Stimulated activated CD8-positive, alpha-beta memory T cell treated with anti-CD3 and anti-CD28 coated beads, Interleukin-2, amount 100 ng/mL, for 1 hour (primary cell): ENCODE results near the gene BRAF.
"Not testable (repeated sequence)": the region's sequence is repeated elsewhere in the genome, so short reads cannot be mapped to it uniquely, and the experiment has no call there.

Source experiments
- DNase-seq, 2 donors: peaks; one replicate each; pipeline ENCODE4 v3.0.0-alpha.2; 2020; ENCODE audit warnings: low read depth in 2 of 2

The BRAF gene

DNA sequence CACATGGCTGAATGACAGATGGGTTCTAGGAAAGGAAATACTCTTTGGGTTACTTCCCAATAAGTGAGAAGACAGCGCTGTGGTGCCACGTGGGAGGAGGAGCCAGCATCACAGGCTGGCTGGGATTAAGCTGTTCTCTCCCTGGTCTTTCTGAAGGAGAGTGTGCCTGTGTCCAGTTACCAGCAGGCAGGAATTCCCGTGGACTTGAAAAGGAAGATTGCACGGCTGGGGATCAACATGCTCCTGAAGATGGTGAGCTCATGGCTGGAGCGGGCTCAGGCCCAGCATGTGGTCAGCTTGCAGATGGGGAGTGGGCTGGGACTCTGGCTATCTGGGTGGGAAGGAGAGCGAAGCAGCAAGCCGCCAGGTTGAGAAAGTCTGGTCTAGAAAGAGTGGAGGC is 243.8 kb downstream of the BRAF start:
- DNase-seq = no peak

DNA sequence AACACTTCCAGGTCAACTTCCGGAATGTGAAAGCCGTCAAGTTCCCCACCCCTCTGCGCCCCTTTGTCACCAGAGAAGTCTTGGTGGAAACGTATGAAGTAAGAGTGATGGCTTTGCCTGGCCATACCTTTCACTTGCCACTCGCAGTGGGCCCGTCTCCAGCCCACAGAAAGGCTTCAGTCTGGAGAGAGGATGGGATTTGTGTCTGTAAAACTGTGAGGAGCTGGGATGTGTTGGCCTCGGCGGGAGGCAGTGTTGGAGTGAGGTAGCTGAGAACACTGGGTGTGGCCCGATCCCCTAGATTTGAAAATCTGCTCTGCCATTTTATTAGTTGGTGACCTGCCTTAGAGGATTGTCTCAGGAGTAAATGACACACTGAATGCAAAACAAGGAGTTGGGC is 245.5 kb downstream of the BRAF start:
- DNase-seq = no peak

DNA sequence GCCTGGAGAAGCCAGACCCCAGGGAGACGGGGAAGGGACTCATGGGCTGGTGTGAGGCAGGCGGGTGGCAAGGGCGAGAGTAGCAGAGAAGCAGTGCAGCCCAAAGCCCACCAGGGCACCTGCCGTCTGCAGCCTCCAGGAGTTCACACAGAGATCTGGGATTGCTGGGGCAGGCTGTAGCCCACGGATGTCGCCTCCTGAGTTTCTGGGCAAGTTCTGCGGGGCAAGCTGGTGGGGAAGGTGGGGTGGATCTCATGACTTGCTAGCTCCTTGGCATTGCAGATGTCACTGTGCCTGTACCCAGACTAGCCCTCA is 246.0 kb downstream of the BRAF start:
- no peak for DNase-seq

DNA sequence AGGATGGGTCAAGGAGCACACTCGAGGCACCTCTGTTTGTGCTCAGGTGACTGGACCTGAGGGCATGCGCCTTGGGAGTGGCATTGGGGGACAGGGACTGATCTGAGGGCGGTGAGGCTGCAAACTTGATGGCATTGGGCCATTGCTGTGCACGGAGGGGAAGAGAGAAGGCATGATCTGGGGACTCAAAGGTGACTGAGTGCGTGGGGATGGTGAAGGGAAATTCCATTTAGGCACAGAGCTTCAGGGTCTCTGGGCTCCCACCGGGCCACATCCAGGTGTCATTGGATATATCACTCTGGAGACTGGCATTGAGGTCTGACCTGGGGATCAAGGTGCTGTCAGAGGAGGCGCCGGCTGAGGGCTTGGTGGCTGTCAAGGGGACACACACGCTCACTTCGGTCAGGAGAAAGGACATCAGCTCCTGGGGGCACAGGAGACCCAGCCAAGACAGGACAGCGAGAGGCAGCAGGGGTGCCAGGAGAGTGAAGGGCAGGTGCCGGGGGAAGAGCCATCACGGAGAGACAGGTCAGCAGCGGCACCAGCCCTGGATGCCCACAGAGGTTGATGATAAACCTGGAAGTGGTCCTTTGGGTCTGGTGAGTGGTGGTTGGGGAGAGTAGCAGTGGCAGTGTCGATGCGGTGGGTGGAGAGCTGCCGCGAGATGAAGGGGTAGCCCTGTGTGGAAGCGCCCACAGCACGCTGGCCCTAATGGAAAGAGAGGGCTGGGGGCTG is 246.5 kb downstream of the BRAF start:
- no peak for DNase-seq

DNA sequence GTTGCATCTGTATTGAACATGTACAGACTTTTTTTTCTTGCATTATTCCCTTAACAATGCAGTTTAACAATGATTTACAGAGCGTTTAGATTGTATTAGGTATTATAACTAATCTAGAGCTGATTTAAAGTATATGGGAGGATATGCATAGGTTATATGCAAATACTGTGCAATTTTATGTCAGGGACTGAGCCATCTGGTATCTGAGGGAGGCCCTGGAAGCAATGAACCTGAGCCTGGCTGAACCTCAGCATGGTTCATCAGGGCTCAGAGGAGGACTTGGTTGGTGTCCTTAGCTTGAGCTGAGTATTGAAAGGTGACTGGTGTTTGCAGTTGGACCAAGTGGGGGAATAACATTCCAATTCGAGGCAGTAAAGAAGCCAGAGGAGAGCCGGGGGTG is 247.2 kb downstream of the BRAF start:
- no peak for DNase-seq

DNA sequence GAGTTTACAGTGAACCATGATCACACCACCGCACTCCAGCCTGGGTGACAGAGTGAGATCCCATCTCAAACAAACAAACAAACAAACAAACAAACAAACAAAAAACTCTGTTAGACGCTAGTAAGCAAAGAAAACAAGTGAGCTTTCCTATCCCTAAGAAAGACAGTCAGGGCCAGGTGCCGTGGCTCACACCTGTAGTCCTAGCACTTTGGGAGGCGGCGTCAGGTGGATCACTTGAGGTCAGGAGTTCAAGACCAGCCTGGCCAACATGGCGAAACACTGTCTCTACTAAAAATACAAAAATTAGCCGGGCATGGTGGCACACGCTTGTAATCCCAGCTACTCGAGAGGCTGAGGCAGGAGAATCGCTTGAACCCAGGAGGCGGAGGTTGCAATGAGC is 247.8 kb downstream of the BRAF start:
- not testable (repeated sequence) for DNase-seq

DNA sequence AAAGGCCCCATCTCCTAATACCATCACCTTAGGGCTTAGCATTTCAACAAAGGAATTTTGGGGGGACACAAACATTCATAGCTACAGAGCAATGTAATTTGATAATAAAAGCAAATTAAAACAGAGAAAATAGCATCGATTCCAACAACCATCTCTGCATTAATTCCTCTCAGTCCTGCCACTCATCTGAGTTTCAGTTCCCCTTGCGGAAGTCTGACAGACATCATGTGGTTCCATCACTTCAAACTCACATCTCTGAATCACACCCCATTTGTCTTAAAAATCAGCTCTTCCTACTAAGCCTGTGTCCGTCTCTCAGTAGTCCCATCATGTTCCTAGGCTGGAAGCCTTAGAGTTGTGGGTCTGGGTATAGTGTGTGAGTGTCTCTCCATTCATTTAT is 248.4 kb downstream of the BRAF start:
- DNase-seq = no peak

DNA sequence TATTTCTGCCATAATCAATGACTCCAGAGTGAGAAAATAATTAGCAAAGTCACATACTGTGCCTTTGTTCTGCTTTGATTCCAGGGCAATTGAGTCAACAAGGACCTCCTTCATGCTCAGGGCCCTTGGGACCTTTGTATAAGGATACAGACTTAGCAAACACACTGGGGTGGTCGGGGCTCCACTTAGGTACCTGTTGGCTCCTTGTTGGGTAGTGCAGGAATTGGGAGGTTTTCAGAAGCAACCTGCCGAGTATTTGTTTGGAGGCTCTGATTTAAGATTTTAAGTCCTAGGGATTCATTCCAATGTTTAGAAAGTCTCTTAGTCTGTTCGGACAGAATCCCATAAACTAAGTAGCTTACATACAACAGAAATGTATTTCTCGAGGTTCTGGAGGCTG is 249.0 kb downstream of the BRAF start:
- no peak for DNase-seq

DNA sequence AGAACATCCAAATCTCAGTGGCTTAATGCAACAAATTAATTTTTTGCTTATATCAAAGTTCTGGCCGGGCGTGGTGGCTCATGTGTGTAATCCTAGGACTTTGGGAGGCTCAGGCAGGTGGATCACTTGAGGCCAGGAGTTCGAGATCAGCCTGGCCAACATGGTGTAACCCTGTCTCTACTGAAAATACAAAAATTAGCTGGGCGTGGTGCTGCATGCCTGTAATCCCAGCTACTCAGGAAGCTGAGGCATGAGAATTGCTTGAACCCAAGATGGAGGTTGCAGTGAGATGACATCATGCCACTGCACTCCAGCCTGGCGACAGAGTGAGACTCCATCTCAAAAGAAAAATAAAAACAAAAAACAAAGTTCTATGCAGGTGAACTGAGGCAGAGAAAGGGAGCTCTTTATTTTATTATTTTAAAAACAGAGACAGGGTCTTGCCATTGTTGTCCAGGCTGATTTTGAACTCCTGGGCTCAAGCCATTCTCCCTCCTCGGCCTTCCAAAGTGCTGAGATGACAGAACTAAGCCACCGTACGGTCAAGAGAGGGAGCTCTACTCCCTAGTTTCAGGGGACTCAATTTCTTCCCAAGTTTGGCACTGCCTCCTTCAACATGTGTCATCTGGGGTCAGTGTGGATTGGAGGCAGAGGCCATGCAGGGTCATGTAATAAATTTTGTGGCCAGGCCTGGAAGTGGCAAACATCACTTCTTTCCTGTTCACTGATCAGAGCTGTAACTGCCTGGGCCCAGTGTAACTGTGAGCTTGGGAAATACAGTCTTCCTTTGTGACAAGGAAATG is 249.6 kb downstream of the BRAF start:
- no peak for DNase-seq

DNA sequence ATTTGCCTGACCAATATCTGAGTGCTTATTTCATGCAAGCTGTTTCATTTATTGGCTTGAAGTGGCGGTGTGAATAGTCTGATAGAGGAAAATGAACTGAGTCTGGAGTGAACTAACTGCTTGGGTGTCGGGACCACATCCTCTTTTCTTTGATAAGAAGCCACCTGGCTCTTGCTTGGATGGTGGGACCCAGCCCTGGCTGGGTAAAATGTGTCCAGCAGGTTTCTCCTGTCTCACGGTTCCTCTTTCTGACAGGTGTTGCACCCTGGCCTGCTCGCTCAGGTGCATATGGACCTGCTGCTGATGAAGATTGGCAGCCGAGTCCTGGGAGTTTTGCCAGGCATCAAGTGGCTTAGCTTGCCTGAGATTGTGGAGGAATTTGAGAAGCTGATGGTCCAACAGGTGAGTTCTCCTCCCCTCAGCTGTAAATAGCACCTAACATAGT is 250.4 kb downstream of the BRAF start:
- DNase-seq = no peak

DNA sequence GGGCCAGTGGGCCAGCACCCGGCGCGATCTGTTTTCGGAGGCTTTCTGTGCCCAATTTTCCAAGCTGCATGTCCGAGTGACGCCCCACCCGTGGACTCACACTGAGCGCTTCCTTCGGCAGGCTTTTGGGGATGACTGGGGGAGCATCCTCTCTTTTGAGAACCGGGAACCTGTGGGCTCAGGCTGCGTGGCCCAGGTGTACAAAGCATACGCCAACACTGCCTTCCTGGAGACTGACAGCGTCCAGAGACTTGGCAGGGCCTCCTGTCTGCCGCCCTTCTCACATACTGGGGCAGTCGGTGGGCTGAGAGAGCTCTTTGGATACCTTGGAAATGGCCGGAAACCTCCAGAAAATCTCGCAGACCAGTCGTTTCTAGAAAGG is 251.0 kb downstream of the BRAF start:
- DNase-seq = no peak

DNA sequence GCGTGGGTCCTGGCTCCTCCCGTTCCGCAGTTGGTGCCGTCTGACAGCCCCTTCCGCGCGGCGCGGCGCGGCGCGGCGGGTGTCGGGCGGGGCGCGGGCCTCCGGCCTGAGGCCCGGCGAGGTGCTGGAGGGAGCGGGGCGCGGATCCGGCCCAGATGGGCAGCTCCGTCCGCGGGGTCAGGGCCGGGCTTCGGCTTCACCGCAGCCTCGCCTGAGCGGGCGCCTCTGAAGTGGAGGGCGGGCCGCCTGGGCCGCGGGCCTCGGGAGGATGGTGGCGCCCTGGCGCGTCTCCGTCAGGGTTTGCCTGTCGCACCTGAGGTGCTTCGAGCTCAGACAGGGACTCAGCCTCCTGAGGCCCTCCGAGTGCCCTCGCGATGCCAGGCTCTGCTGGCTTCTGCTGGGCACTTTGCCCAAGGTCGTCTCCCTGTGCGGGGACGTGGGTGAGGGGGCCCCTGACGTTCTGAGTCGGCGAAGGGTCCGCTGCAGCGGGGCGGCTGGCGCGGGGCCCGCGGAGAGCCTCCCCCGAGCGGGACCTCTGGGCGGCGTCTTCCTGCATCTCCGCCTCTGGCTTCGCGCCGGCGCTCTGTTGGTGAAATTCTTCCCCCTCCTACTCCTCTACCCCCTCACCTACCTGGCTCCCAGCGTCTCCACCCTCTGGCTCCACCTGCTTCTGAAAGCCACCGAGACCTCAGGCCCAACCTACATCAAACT is 251.5 kb downstream of the BRAF start:
- peak; percentile 19 to 30 for DNase-seq

DNA sequence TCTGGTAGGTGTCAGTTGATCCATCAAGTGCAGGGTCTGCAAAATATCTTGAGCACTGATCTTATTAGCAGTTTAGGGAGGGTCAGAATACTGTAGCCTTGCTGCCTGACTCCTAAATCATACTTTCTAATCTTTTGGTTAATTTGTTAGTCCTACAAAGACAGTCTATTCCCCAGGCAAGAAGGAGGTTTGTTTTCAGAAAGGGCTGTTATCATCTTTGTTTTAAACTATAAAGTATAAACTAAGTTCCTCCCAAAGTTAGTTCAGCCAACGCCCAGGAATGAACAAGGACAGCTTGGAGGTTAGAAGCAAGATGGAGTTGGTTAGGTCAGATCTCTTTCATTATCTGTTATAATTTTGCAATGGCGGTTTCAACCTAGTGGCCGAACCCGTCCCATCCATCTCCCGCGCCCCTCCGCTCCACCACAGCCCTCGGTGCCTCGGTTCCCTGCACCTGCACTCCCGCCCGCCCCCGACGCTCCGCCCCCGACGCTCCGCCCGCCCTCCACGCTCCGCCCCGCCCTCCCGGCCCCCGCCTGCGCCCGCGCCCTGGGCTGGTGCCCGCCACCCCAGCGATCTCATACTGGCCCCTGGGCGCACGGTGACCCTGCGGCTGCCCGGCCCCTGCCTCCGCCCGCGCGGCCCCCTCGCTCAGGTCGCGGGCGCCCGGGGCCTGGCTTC is 252.2 kb downstream of the BRAF start, which contains the start of gene ADCK2:
ADCK2 (plus strand) TSS at position 564 of the 681 bp plus-strand sequence. CDS start 386 bp downstream, outside the sequence.
- DNase-seq = peak; percentile 23 to 44

DNA sequence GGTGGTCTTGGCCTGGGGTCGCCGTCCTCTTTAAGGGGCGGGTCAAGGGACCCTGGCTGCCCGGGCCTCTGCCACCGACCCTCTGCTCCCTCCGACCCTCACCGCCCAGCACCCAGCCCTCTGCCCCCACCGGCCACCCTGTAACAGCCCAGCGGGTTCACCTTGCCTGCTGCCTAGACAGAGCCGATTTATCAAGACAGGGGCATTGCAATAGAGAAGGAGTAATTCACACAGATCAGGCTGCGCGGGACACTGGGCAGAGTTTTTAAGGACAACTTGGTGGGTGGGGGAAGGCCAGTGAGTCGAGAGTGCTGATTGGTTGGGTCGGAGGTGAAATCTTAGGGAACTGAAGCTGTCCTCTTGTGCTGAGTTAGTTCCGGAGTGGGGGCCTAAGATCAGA is 252.8 kb downstream of the BRAF start:
- DNase-seq = no peak

DNA sequence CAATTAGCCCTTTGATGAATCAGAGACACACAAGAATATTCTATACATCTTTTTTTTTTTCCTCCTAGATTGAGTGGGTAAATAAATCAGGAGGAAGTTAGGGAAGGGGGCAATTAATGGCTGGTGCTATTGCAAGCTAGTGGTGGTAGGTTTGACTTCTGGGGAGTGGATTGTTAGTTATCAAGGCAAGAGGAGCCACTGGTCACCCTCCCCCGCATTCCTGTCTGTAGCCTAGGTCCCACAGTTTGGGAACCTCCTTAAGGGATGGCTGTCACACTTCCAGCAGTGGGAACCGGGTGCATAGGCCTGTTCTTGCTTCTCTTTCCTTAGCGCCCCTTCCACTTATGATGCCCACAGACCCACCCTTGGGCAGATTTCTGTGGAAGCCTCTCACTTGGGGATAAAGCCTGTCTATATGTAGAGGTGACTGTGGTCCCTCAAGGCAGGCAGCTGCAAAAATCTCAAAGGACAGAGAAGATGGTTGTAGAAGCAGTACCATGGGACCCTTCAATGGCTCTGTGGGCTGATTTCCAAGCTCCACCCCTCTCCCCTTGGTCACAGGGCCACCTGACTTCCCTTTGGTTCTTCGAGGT is 254.3 kb downstream of the BRAF start:
- no peak for DNase-seq

DNA sequence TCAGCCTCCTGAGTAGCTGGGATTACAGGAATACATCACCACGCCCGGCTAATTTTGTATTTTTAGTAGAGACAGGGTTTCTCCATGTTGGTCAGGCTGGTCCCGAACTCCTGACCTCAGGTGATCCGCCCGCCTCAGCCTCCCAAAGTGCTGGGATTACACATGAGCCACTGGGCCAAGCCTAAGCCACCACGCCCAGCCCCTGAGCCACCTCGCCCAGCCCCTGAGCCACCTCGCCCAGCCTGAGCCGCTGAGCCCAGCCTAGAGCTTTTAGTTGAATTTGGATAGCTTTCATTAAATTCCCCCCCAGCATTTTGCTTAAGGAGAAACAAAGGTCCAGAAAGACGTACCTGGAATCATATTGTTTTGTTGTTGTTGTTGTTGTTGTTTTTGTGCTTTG is 254.9 kb downstream of the BRAF start:
- DNase-seq = not testable (repeated sequence)

DNA sequence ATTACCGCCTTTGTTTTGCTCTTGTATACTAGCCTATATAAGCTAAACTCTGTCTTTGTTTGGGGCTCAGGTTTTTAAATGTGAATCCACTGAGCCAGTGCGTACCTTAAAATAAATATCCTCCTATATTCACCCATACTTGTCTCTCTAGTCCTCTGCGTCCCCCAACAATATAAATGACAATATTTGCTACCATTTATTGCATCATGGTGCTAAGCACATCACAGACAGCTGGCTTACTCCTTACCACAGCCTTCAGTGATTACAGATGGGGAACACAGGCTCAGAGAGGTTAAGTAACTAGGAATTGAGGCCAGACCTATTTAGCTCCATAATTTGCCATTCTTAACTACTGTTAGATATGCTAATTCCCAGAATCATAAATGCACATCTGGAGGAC is 255.4 kb downstream of the BRAF start:
- no peak for DNase-seq
